IMR-90 (cell line): Measurements from ENCODE around the gene CLCN6. TPM values are rescaled to one million over a fixed set of nuclear protein-coding genes. Genes with fewer than 3 reads are reported as not detected.

Experiments
- ATAC-seq: fragments of 200-7000 bp; cut with Tn5 transposase; 2 replicates; pipeline ENCODE4 v1.9.1; 2020; ENCODE audit warnings: low read depth, mild to moderate bottlenecking, moderate library complexity
- BruUV-seq: library from RNA; stranded (reverse); fragments of 400-500 nt; replicated peaks from 2 replicates; lab custom pipeline; 2021; lab: Mats Ljungman, UMichigan
- CTCF ChIA-PET: fragments of 300-600 bp; formaldehyde crosslinking; extraction: SDS; loops from one replicate; lab custom pipeline; 2021; ENCODE audit warnings: antibody characterized with exemption; lab: Yijun Ruan, JAX
- POLR2A ChIA-PET: fragments of 300-600 bp; sonication (Branson Sonifier 250); formaldehyde crosslinking; loops from one replicate; lab custom pipeline; 2022; ENCODE audit warnings: antibody characterized with exemption; ENCODE audit not compliant: unreplicated experiment; lab: Charles Lee
- DNase-seq: peaks from one replicate; pipeline ENCODE4 v3.0.0; 2013
- H2AFZ ChIP-seq: replicated peaks from 2 replicates; pipeline ENCODE3; 2013; ENCODE audit warnings: low read length, mild to moderate bottlenecking; ENCODE audit not compliant: poor library complexity
- H2AK5ac ChIP-seq: 2 replicates; pipeline ENCODE4 v1.6.1; 2013; ENCODE audit warnings: low read depth, low read length, inconsistent platforms
- H2AK9ac ChIP-seq: replicated peaks from 2 replicates; pipeline ENCODE3; 2013; ENCODE audit warnings: mild to moderate bottlenecking, low read depth, low read length, moderate library complexity; ENCODE audit not compliant: poor library complexity
- H2BK120ac ChIP-seq: 2 replicates; pipeline ENCODE4 v1.6.1; 2013; ENCODE audit warnings: low read depth, low read length, inconsistent platforms
- H2BK15ac ChIP-seq: 3 replicates; pipeline ENCODE4 v1.6.1; 2013; ENCODE audit warnings: low read depth, low read length, inconsistent platforms
- H2BK20ac ChIP-seq: 2 replicates; pipeline ENCODE4 v1.6.1; 2013; ENCODE audit warnings: low read depth, mild to moderate bottlenecking, inconsistent platforms, low read length, moderate library complexity
- H2BK5ac ChIP-seq: 2 replicates; pipeline ENCODE4 v1.6.1; 2013; ENCODE audit warnings: mild to moderate bottlenecking, low read depth, low read length, inconsistent platforms; ENCODE audit not compliant: poor library complexity, severe bottlenecking
- H3K14ac ChIP-seq: replicated peaks from 2 replicates; pipeline ENCODE4 v1.6.1; 2013; ENCODE audit warnings: low read depth, low read length, inconsistent platforms
- H3K18ac ChIP-seq: 2 replicates; pipeline ENCODE4 v1.6.1; 2013; ENCODE audit warnings: low read depth, low read length, control low read depth
- H3K23ac ChIP-seq: 2 replicates; pipeline ENCODE4 v1.6.1; 2013; ENCODE audit warnings: low read depth, low read length, inconsistent platforms
- H3K27ac ChIP-seq: 2 replicates; pipeline ENCODE4 v1.5.1; 2013; ENCODE audit warnings: mild to moderate bottlenecking, control low read depth, low read length; ENCODE audit not compliant: insufficient read depth
- H3K27me3 ChIP-seq: 2 replicates; pipeline ENCODE4 v1.6.1; 2013; ENCODE audit warnings: low read length; ENCODE audit not compliant: control insufficient read depth, insufficient read depth
- H3K36me3 ChIP-seq: 2 replicates; pipeline ENCODE4 v1.6.1; 2013; ENCODE audit warnings: low read length, mixed read lengths; ENCODE audit not compliant: control insufficient read depth, insufficient read depth
- H3K4ac ChIP-seq: 2 replicates; pipeline ENCODE4 v1.6.1; 2013; ENCODE audit warnings: low read depth, low read length, inconsistent platforms
- H3K4me1 ChIP-seq: 2 replicates; pipeline ENCODE4 v1.6.1; 2013; ENCODE audit warnings: low read length, mixed read lengths; ENCODE audit not compliant: control insufficient read depth, insufficient read depth
- H3K4me2 ChIP-seq: 2 replicates; pipeline ENCODE4 v1.6.1; 2013; ENCODE audit warnings: low read depth, mild to moderate bottlenecking, control low read depth, low read length, moderate library complexity
- H3K4me3 ChIP-seq: 2 replicates; pipeline ENCODE4 v1.5.1; 2013; ENCODE audit warnings: low read depth, mild to moderate bottlenecking, control low read depth, low read length, moderate library complexity; ENCODE audit not compliant: insufficient read depth
- H3K56ac ChIP-seq: 2 replicates; pipeline ENCODE4 v1.6.1; 2013; ENCODE audit warnings: low read length, inconsistent platforms; ENCODE audit not compliant: insufficient read depth; ENCODE audit errors: extremely low read depth
- H3K79me1 ChIP-seq, 2 experiments: 2 replicates each; pipeline ENCODE4 v1.6.1; 2013; ENCODE audit warnings: low read length in 2 of 2, inconsistent platforms in 1 of 2, low read depth in 1 of 2
- H3K9ac ChIP-seq: 2 replicates; pipeline ENCODE4 v1.6.1; 2013; ENCODE audit warnings: low read depth, low read length, control low read depth
- H3K9me1 ChIP-seq: 2 replicates; pipeline ENCODE4 v1.6.1; 2013; ENCODE audit warnings: low read length, inconsistent platforms; ENCODE audit not compliant: insufficient read depth
- H3K9me3 ChIP-seq: 2 replicates; pipeline ENCODE4 v1.6.1; 2013; ENCODE audit warnings: low read length; ENCODE audit not compliant: control insufficient read depth, insufficient read depth
- H4K20me1 ChIP-seq: 2 replicates; pipeline ENCODE4 v1.6.1; 2013; ENCODE audit warnings: low read length, inconsistent platforms; ENCODE audit not compliant: insufficient read depth
- H4K5ac ChIP-seq: 2 replicates; pipeline ENCODE4 v1.6.1; 2013; ENCODE audit warnings: mild to moderate bottlenecking, low read depth, low read length, control low read depth
- H4K8ac ChIP-seq, 2 experiments: 2 replicates each; pipeline ENCODE4 v1.6.1; 2013; ENCODE audit warnings: low read depth in 2 of 2, low read length in 2 of 2, control low read depth in 1 of 2, inconsistent platforms in 1 of 2
- H4K91ac ChIP-seq: 2 replicates; pipeline ENCODE4 v1.6.1; 2013; ENCODE audit warnings: low read depth, low read length, inconsistent platforms; ENCODE audit not compliant: insufficient read depth
- BHLHE40 ChIP-seq: fragments of 150-350 bp; IDR thresholded peaks from 2 replicates; pipeline ENCODE4 v1.6.1; 2016; ENCODE audit warnings: mild to moderate bottlenecking, low read depth, low read length
- CTCF ChIP-seq: conservative IDR thresholded peaks from 2 replicates; pipeline ENCODE4 v1.5.1; 2012; ENCODE audit warnings: mild to moderate bottlenecking, low read depth, low read length, improper control_type of control experiment
- NFE2L2 ChIP-seq: fragments of 150-350 bp; IDR thresholded peaks from 2 replicates; pipeline ENCODE4 v1.6.1; 2016; ENCODE audit warnings: low read depth, mild to moderate bottlenecking, low read length
- RCOR1 ChIP-seq: IDR thresholded peaks from 2 replicates; pipeline ENCODE4 v1.6.1; 2012; ENCODE audit warnings: mild to moderate bottlenecking, low read length, improper control_type of control experiment; ENCODE audit not compliant: insufficient replicate concordance
- WGBS, 2 experiments: methylation state at CpG; one replicate each; pipeline versions ENCODE4 v1.1.5 to v1.1.7; 2013; ENCODE audit warnings: missing lambda C conversion rate in 2 of 2; ENCODE audit not compliant: insufficient read length in 1 of 2; ENCODE audit errors: extremely low coverage in 2 of 2; 5-methylcytosine and 5-hydroxymethylcytosine counted together
- dilution Hi-C: fragments of 300-500 bp; cut with HindIII; formaldehyde crosslinking; loops from one replicate; pipeline ENCODE4 v1.14.3; 2018; ENCODE audit warnings: low sequenced_read_pairs; ENCODE audit not compliant: unreplicated experiment
- in situ Hi-C: fragments of 300-500 bp; cut with MboI; formaldehyde crosslinking; loops from 3 replicates; pipeline ENCODE4 v1.14.3; 2019; ENCODE audit warnings: low sequenced_read_pairs, inconsistent platforms, mixed read lengths
- intact Hi-C: fragments of 100-400 bp; cut with micrococcal nuclease; formaldehyde crosslinking; loops from 2 replicates; pipeline ENCODE4 v1.10.0; 2022
- polyA plus RNA-seq, 3 experiments: library from polyadenylated mRNA; depleted of rRNA; stranded (reverse); fragments of >200 nt; gene quantifications; 2 replicates each; pipeline ENCODE4 v1.2.3, GENCODE V29; 2012; ENCODE audit warnings: low replicate concordance in 1 of 3
- total RNA-seq: library from RNA; depleted of rRNA; stranded (reverse); fragments of >200 nt; gene quantifications from 2 replicates; pipeline ENCODE4 v1.2.3, GENCODE V29; 2012
- TF ChIP-seq, protein P1 (sequence below): fragments of 150-350 bp; IDR thresholded peaks from 2 replicates; pipeline ENCODE4 v1.6.1; 2016; ENCODE audit warnings: low read depth, mild to moderate bottlenecking, low read length, moderate library complexity, borderline replicate concordance

Gene CLCN6
- total and polyA plus RNA-seq, 2 of the 4 experiments (the other 2 are of a cell fraction) = 4.1 to 10.6 TPM

GRCh38 chr1:11845641-11846335 lies 39.8 kb downstream of the CLCN6 start:
- Histone ChIP-seq H4K91ac (no peak overlapping the region), H2AFZ (no peak overlapping the region), H3K23ac (no peak overlapping the region), H2BK120ac (no peak overlapping the region), H3K4me3 (no peak overlapping the region), H3K4ac (no peak overlapping the region), H2BK15ac (no peak overlapping the region), H3K56ac (no peak overlapping the region), H3K79me1 (no peaks in the 10 kb centered on the region), H4K5ac (no peak overlapping the region), H2BK20ac (no peak overlapping the region), H3K4me2 (no peak overlapping the region), H4K20me1 (peaks cover 17% of the 10 kb centered on the region; the same call in 1 of the 2 replicates), H2AK5ac (no peak overlapping the region), H4K8ac (no peak overlapping the region), H2BK5ac (no peak overlapping the region), H3K27me3 (no peaks in the 10 kb centered on the region; the same call in 1 of the 2 replicates), H3K18ac (no peak overlapping the region), H3K14ac (no peak overlapping the region), H3K9ac (no peak overlapping the region), H3K9me1 (peaks cover 11% of the 10 kb centered on the region; the same call in 1 of the 2 replicates), H3K9me3 (no peaks in the 10 kb centered on the region), H3K27ac (no peak overlapping the region), H2AK9ac (no peak overlapping the region), H3K4me1 (peaks cover 5% of the 10 kb centered on the region; the same call in 1 of the 2 replicates), H3K36me3 (peaks cover 35% of the 10 kb centered on the region)
- ATAC-seq (no peak), DNase-seq (peak; percentile 24)
- intact Hi-C loops = no loop called here
- ChIA-PET POLR2A (no interaction called here), CTCF (no interaction called here)
- dilution Hi-C loops = no loop called here
- TF ChIP-seq NFE2L2 (no peak), BHLHE40 (no peak), CTCF (no peak), RCOR1 (no peak)
- TF ChIP-seq, protein P1, sequence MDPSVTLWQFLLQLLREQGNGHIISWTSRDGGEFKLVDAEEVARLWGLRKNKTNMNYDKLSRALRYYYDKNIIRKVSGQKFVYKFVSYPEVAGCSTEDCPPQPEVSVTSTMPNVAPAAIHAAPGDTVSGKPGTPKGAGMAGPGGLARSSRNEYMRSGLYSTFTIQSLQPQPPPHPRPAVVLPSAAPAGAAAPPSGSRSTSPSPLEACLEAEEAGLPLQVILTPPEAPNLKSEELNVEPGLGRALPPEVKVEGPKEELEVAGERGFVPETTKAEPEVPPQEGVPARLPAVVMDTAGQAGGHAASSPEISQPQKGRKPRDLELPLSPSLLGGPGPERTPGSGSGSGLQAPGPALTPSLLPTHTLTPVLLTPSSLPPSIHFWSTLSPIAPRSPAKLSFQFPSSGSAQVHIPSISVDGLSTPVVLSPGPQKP = no peak
- WGBS, 2 experiments = no CpG with 5 or more reads among the region's 5 CpGs
- in situ Hi-C loops = no loop called here
- no TSS peak for BruUV-seq
